Activated CD4-positive, alpha-beta T cell treated with anti-CD3 and anti-CD28 coated beads, Interleukin-2, amount 50 U/mL, for 1 hour (primary cell): ENCODE data around the gene NT5M.

Experiments used
- DNase-seq: peaks from one replicate; pipeline ENCODE4 v3.0.0-alpha.2; 2020

Gene NT5M

GRCh38 chr17:17355426-17355825 is 52.3 kb downstream of the NT5M start:
- DNase-seq: no peak

GRCh38 chr17:17356149-17356930 is 53.2 kb downstream of the NT5M start:
- DNase-seq: peak; percentile 64

- DNase-seq: no peak
Observed at GRCh38 chr17:17356931-17357270, 53.7 kb downstream of the NT5M start.

GRCh38 chr17:17358060-17358751 is 55.0 kb downstream of the NT5M start:
- DNase-seq: no peak

GRCh38 chr17:17358866-17359265 is 55.7 kb downstream of the NT5M start:
- DNase-seq: no peak

GRCh38 chr17:17359271-17359670 is 56.1 kb downstream of the NT5M start:
- no peak for DNase-seq

- DNase-seq: no peak
Observed at GRCh38 chr17:17360087-17360730, 57.0 kb downstream of the NT5M start.

GRCh38 chr17:17361543-17361866 is 58.3 kb downstream of the NT5M start:
- DNase-seq: no peak

GRCh38 chr17:17361867-17362539 is 58.8 kb downstream of the NT5M start:
- no peak for DNase-seq

GRCh38 chr17:17362540-17362930 is 59.4 kb downstream of the NT5M start:
- DNase-seq: no peak

- no peak for DNase-seq
Observed at GRCh38 chr17:17363638-17364337, 60.6 kb downstream of the NT5M start.

GRCh38 chr17:17364338-17364667 is 61.1 kb downstream of the NT5M start:
- no peak for DNase-seq

GRCh38 chr17:17365476-17366110 is 62.4 kb downstream of the NT5M start:
- DNase-seq: no peak

- no peak for DNase-seq
Observed at GRCh38 chr17:17366235-17366634, 63.1 kb downstream of the NT5M start.

- no peak for DNase-seq
Observed at GRCh38 chr17:17366941-17367875, 64.0 kb downstream of the NT5M start.

- no peak for DNase-seq
Observed at GRCh38 chr17:17367931-17368330, 64.8 kb downstream of the NT5M start.

- no peak for DNase-seq
Observed at GRCh38 chr17:17370711-17371110, 67.5 kb downstream of the NT5M start.

GRCh38 chr17:17372856-17373520 is 69.8 kb downstream of the NT5M start:
- no peak for DNase-seq

GRCh38 chr17:17375841-17376240 is 72.7 kb downstream of the NT5M start:
- no peak for DNase-seq

- no peak for DNase-seq
Observed at GRCh38 chr17:17376362-17376761, 73.2 kb downstream of the NT5M start.
